ENCODE data around the gene PRELID2. TPM values are rescaled to one million over a fixed set of nuclear protein-coding genes. Genes with fewer than 3 reads are reported as not detected.

Gene PRELID2
- total and polyA plus RNA-seq, 2 donors from 2014 or later: 3.8 to 12.1 TPM

DNA sequence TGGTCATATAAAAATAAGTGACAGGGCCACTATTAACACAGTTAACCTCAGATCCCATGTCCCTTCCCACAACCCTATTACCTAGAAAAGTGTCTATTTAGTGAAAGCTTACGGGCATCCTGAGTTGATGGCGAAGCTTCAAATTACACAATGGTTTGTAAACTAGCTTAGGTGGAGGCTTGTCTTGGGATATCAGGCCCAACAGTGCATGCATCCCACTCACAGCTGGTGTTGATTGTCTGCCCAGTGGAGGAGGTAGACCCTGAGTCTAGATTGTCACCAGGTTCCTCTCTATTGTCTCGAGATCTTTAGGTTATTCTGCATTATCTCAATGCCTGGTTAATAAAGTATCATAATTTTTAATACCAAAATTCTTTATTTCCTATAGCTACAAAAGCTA, 30.4 kb downstream of the PRELID2 start:
- no peak overlapping the region for H3K27ac ChIP-seq (ENCODE audit: low read depth in 2 of 2, low read length in 2 of 2)
- TF ChIP-seq, protein P1, sequence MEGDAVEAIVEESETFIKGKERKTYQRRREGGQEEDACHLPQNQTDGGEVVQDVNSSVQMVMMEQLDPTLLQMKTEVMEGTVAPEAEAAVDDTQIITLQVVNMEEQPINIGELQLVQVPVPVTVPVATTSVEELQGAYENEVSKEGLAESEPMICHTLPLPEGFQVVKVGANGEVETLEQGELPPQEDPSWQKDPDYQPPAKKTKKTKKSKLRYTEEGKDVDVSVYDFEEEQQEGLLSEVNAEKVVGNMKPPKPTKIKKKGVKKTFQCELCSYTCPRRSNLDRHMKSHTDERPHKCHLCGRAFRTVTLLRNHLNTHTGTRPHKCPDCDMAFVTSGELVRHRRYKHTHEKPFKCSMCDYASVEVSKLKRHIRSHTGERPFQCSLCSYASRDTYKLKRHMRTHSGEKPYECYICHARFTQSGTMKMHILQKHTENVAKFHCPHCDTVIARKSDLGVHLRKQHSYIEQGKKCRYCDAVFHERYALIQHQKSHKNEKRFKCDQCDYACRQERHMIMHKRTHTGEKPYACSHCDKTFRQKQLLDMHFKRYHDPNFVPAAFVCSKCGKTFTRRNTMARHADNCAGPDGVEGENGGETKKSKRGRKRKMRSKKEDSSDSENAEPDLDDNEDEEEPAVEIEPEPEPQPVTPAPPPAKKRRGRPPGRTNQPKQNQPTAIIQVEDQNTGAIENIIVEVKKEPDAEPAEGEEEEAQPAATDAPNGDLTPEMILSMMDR (IDR thresholded peaks at IDR 0.05; ENCODE audit: borderline replicate concordance, extremely low read depth, insufficient read depth): no peak
- H3K4me3 ChIP-seq (ENCODE audit: low read length in 3 of 3): no peak overlapping the region
- H3K9me3 ChIP-seq (ENCODE audit: control insufficient read depth in 2 of 3, insufficient read depth in 1 of 3, low read length in 3 of 3): no peaks in the 10 kb centered on the region
- H3K9ac ChIP-seq (ENCODE audit: low read length in 3 of 3): no peak overlapping the region
- no peaks in the 10 kb centered on the region for H3K4me1 ChIP-seq (ENCODE audit: control insufficient read depth in 2 of 3, insufficient read depth in 2 of 3, low read depth in 1 of 3, low read length in 3 of 3)
- no peak for FAIRE-seq
- H3K36me3 ChIP-seq (ENCODE audit: control insufficient read depth in 2 of 3, insufficient read depth in 3 of 3, low read length in 3 of 3): no peaks in the 10 kb centered on the region
- no peak for DNase-seq
- intact Hi-C loops (cut with DNase I): no loop called here
- H3K27me3 ChIP-seq (ENCODE audit: control insufficient read depth, insufficient read depth, low read length): no peaks in the 10 kb centered on the region

DNA sequence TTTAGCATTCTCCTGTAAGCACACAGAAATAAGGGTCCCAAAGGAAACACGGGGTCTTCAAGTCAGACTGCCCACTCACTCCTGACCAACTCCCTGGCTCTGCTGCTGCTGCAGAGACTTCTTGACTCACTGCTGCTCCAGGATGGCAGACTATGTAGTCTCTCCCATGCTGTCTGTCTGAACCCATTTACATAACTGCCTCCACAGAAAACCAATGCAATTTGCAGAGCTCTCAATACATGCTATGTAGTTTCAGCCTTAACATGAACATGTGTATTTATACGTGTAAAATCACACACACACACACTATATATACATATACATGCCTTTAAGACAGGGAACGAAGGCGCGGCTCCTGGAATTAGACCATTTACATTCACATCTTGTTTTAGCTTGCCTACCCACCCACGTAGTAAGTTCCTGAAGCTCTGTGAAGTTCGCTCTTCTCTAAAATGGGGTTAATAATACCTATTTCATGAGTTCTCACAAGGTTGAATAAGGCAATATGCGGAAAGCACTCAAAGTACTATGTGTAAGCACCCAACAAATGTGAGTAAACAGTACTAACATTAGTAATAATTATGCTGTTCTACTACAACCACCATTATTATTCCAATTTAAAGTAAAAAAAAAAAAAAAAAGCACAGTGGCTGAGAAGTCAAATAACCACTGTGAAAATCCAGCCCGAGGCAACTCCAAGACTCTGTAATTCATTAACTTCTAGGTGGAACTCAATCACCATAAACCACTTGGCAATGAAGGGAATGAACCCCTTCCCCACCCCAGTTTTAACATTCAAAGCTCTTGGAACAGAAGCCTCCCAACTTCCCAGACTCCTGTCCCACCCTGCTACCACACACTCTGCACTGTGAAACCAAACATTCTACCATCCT, 31.8 kb downstream of the PRELID2 start:
- TF ChIP-seq, protein P1 (IDR thresholded peaks at IDR 0.05; ENCODE audit: borderline replicate concordance, extremely low read depth, insufficient read depth): no peak
- H3K9ac ChIP-seq (ENCODE audit: low read length in 3 of 3): no peak overlapping the region
- no peak overlapping the region for H3K4me3 ChIP-seq (ENCODE audit: low read length in 3 of 3)
- no peak for FAIRE-seq
- intact Hi-C loops (cut with DNase I): no loop called here
- DNase-seq: peak in 4 of 5 donors; percentile 38 to 68 (median 60)
- H3K36me3 ChIP-seq (ENCODE audit: control insufficient read depth in 2 of 3, insufficient read depth in 3 of 3, low read length in 3 of 3): no peaks in the 10 kb centered on the region
- H3K4me1 ChIP-seq (ENCODE audit: control insufficient read depth in 2 of 3, insufficient read depth in 2 of 3, low read depth in 1 of 3, low read length in 3 of 3): no peaks in the 10 kb centered on the region
- no peaks in the 10 kb centered on the region for H3K27me3 ChIP-seq (ENCODE audit: control insufficient read depth, insufficient read depth, low read length)
- no peak overlapping the region for H3K27ac ChIP-seq (ENCODE audit: low read depth in 2 of 2, low read length in 2 of 2)
- no peaks in the 10 kb centered on the region for H3K9me3 ChIP-seq (ENCODE audit: control insufficient read depth in 2 of 3, insufficient read depth in 1 of 3, low read length in 3 of 3)

DNA sequence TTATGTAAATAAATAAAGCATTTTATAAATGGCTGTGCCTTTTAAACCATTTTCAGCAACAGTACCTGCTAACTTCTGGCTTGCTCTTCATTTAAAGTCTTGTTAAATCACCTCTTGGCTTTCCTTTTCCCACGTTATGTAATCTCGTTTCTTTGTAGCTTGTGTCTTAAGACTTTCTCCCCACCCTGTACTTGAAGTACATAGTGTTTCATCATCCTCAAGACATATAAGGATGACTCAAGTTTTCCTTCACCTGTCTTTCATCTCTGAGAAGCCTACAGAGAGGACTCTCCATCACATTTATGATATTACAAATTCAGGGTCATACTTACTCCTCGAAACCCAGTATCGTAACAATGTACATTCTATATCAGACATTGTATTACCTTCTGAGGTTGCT, 33.9 kb downstream of the PRELID2 start:
- TF ChIP-seq, protein P1 (IDR thresholded peaks at IDR 0.05; ENCODE audit: borderline replicate concordance, extremely low read depth, insufficient read depth): no peak
- DNase-seq: no peak
- Histone ChIP-seq H3K4me1 (ENCODE audit: control insufficient read depth in 2 of 3, insufficient read depth in 2 of 3, low read depth in 1 of 3, low read length in 3 of 3) (no peaks in the 10 kb centered on the region), H3K27ac (ENCODE audit: low read depth in 2 of 2, low read length in 2 of 2) (no peak overlapping the region), H3K9ac (ENCODE audit: low read length in 3 of 3) (no peak overlapping the region), H3K36me3 (ENCODE audit: control insufficient read depth in 2 of 3, insufficient read depth in 3 of 3, low read length in 3 of 3) (no peaks in the 10 kb centered on the region), H3K4me3 (ENCODE audit: low read length in 3 of 3) (no peak overlapping the region), H3K27me3 (ENCODE audit: control insufficient read depth, insufficient read depth, low read length) (no peaks in the 10 kb centered on the region), H3K9me3 (ENCODE audit: control insufficient read depth in 2 of 3, insufficient read depth in 1 of 3, low read length in 3 of 3) (no peaks in the 10 kb centered on the region)
- FAIRE-seq: no peak
- intact Hi-C loops (cut with DNase I): no loop called here
